Measurements from ENCODE around the gene CPNE8. TPM values are rescaled to one million over a fixed set of nuclear protein-coding genes. Genes with fewer than 3 reads are reported as not detected.

CPNE8 gene
- total and polyA plus RNA-seq, 9 donors, result 4.6 to 16.1 (median 9.5) TPM

- Histone ChIP-seq H3K27me3 (no peaks in the 10 kb centered on the region), H3K27ac (no peak overlapping the region), H3K36me3 (no peaks in the 10 kb centered on the region), H3K9me3 (no peaks in the 10 kb centered on the region), H3K4me3 (no peak overlapping the region), H3K4me1 (ENCODE audit: insufficient read depth) (no peaks in the 10 kb centered on the region)
- intact Hi-C loops (cut with DNase I), result no loop called here
- WGBS, 3 donors, result 37 to 62% (median 43%) methylated on average over 5 of the region's 5 CpGs
- no peak for TF ChIP-seq POLR2A (IDR thresholded peaks at IDR 0.05)
- no peak for TF ChIP-seq CTCF (IDR thresholded peaks at IDR 0.05)
- TF ChIP-seq EP300 (IDR thresholded peaks at IDR 0.05), result no peak
- DNase-seq, result no peak
Measured at GRCh38 chr12:38912116-38912515, 6.7 kb upstream of the CPNE8 start.

- Histone ChIP-seq H3K27me3 (no peaks in the 10 kb centered on the region), H3K4me3 (no peak overlapping the region), H3K9me3 (no peaks in the 10 kb centered on the region), H3K36me3 (no peaks in the 10 kb centered on the region), H3K4me1 (ENCODE audit: insufficient read depth) (no peaks in the 10 kb centered on the region), H3K27ac (no peak overlapping the region)
- 31 to 44% (median 41%) methylated on average over 1 of the region's 1 CpG for WGBS, 3 donors
- intact Hi-C loops (cut with DNase I), result no loop called here
- no peak for DNase-seq
- TF ChIP-seq EP300 (IDR thresholded peaks at IDR 0.05) (no peak), POLR2A (IDR thresholded peaks at IDR 0.05) (no peak), CTCF (IDR thresholded peaks at IDR 0.05) (no peak)
Measured at GRCh38 chr12:38911611-38912010, 6.2 kb upstream of the CPNE8 start.

GRCh38 chr12:38907201-38907923, 2.0 kb upstream of the CPNE8 start:
- TF ChIP-seq CTCF (IDR thresholded peaks at IDR 0.05), result no peak
- TF ChIP-seq POLR2A (IDR thresholded peaks at IDR 0.05), result no peak
- no peak for TF ChIP-seq EP300 (IDR thresholded peaks at IDR 0.05)
- H3K4me1 ChIP-seq (ENCODE audit: insufficient read depth), result no peaks in the 10 kb centered on the region
- no peaks in the 10 kb centered on the region for H3K27me3 ChIP-seq
- DNase-seq, result no peak
- 55 to 61% (median 58%) methylated on average over 6 of the region's 6 CpGs for WGBS, 3 donors
- peak overlapping the region; percentile 56 for H3K4me3 ChIP-seq
- intact Hi-C loops (cut with DNase I), result no loop called here
- no peaks in the 10 kb centered on the region for H3K36me3 ChIP-seq
- H3K9me3 ChIP-seq, result no peaks in the 10 kb centered on the region
- H3K27ac ChIP-seq, result peak overlapping the region in 1 of 2 donors; percentile 91

- H3K27ac ChIP-seq, result peak overlapping the region; percentile 82 to 91
- no peaks in the 10 kb centered on the region for H3K9me3 ChIP-seq
- 0 to 1% (median 0%) methylated on average over 36 of the region's 36 CpGs for WGBS, 3 donors
- DNase-seq, result peak; percentile 85 to 91 (median 89)
- H3K27me3 ChIP-seq, result no peaks in the 10 kb centered on the region
- TF ChIP-seq EP300 (IDR thresholded peaks at IDR 0.05) (no peak), POLR2A (IDR thresholded peaks at IDR 0.05) (peak; percentile 65), CTCF (IDR thresholded peaks at IDR 0.05) (peak; percentile 81 to 95 (median 85))
- intact Hi-C loops (cut with DNase I), result no loop called here
- peak overlapping the region; percentile 56 for H3K4me3 ChIP-seq
- no peaks in the 10 kb centered on the region for H3K36me3 ChIP-seq
- H3K4me1 ChIP-seq (ENCODE audit: insufficient read depth), result no peaks in the 10 kb centered on the region
Measured at GRCh38 chr12:38906482-38907200, 1.2 kb upstream of the CPNE8 start.

Data from ovary (tissue), 9 donors.